RWPE2 (cell line): ENCODE measurements around the gene LILRA6.
"Not testable (repeated sequence)": the region's sequence is repeated elsewhere in the genome, so short reads cannot be mapped to it uniquely, and the experiment has no call there.

Experiments
- ATAC-seq: fragments of 200-7000 bp; cut with Tn5 transposase; 3 replicates; pipeline ENCODE4 v1.9.1; 2021; ENCODE audit warnings: low read depth
- DNase-seq: peaks from one replicate; pipeline ENCODE4 v3.0.0-alpha.2; 2020; ENCODE audit warnings: low spot score
- H3K27ac ChIP-seq: fragments of 450-650 bp; 2 replicates; pipeline ENCODE4 v1.5.1; 2017; ENCODE audit warnings: mild to moderate bottlenecking; ENCODE audit not compliant: poor library complexity, severe bottlenecking
- H3K27me3 ChIP-seq: fragments of 250-450 bp; sonication (Bioruptor Pico); 2 replicates; pipeline ENCODE4 v1.5.1; 2021; ENCODE audit warnings: mild to moderate bottlenecking, moderate library complexity; ENCODE audit not compliant: insufficient read depth, poor library complexity, severe bottlenecking
- H3K36me3 ChIP-seq: fragments of 250-450 bp; sonication (Bioruptor Pico); 2 replicates; pipeline ENCODE4 v1.5.1; 2020; ENCODE audit warnings: low read depth, mild to moderate bottlenecking, moderate library complexity
- H3K4me1 ChIP-seq: fragments of 250-450 bp; sonication (Bioruptor Pico); 2 replicates; pipeline ENCODE4 v1.5.1; 2021; ENCODE audit warnings: mild to moderate bottlenecking, moderate library complexity; ENCODE audit not compliant: insufficient read depth, poor library complexity, severe bottlenecking
- H3K4me3 ChIP-seq: fragments of 250-450 bp; sonication (Bioruptor Pico); 2 replicates; pipeline ENCODE4 v1.5.1; 2021; ENCODE audit warnings: mild to moderate bottlenecking, moderate library complexity; ENCODE audit not compliant: severe bottlenecking
- H3K9me3 ChIP-seq: fragments of 250-450 bp; sonication (Bioruptor Pico); 2 replicates; pipeline ENCODE4 v1.5.1; 2021; ENCODE audit warnings: mild to moderate bottlenecking, moderate library complexity; ENCODE audit not compliant: severe bottlenecking
- CTCF ChIP-seq: fragments of 450-650 bp; IDR thresholded peaks from one replicate; pipeline ENCODE4 v1.5.1; 2017; ENCODE audit warnings: mild to moderate bottlenecking, moderate library complexity; ENCODE audit not compliant: poor library complexity, severe bottlenecking

LILRA6 gene

GRCh38 chr19:54275951-54276350 lies 33.4 kb upstream of the LILRA6 start:
- H3K4me3 ChIP-seq = no peak overlapping the region
- no peak for TF ChIP-seq CTCF
- ATAC-seq (no peak), DNase-seq (no peak)
- no peaks in the 10 kb centered on the region for H3K9me3 ChIP-seq
- no peaks in the 10 kb centered on the region for H3K4me1 ChIP-seq
- no peaks in the 10 kb centered on the region for H3K36me3 ChIP-seq
- H3K27ac ChIP-seq = no peak overlapping the region
- H3K27me3 ChIP-seq = peaks cover 23% of the 10 kb centered on the region

GRCh38 chr19:54274516-54274915 lies 31.9 kb upstream of the LILRA6 start:
- not testable (repeated sequence) for H3K9me3 ChIP-seq, H3K4me3 ChIP-seq, H3K4me1 ChIP-seq, ATAC-seq, DNase-seq, H3K27ac ChIP-seq, H3K36me3 ChIP-seq
- H3K27me3 ChIP-seq = peaks cover 31% of the 10 kb centered on the region

GRCh38 chr19:54273821-54274220 lies 31.2 kb upstream of the LILRA6 start:
- Histone ChIP-seq H3K36me3 (no peaks in the 10 kb centered on the region), H3K4me1 (no peaks in the 10 kb centered on the region), H3K27me3 (peaks cover 35% of the 10 kb centered on the region), H3K27ac (no peak overlapping the region), H3K4me3 (no peak overlapping the region), H3K9me3 (no peaks in the 10 kb centered on the region)
- DNase-seq = no peak
- TF ChIP-seq CTCF = no peak
- ATAC-seq = no peak

- H3K4me1 ChIP-seq, H3K27ac ChIP-seq, H3K9me3 ChIP-seq, ATAC-seq, H3K36me3 ChIP-seq, H3K4me3 ChIP-seq, DNase-seq: not testable (repeated sequence)
- peaks cover 43% of the 10 kb centered on the region for H3K27me3 ChIP-seq
Observed at GRCh38 chr19:54272181-54272580, 29.6 kb upstream of the LILRA6 start.

- not testable (repeated sequence) for H3K4me1 ChIP-seq, H3K4me3 ChIP-seq, ATAC-seq, H3K27ac ChIP-seq, H3K36me3 ChIP-seq, DNase-seq, H3K9me3 ChIP-seq
- H3K27me3 ChIP-seq = peaks cover 43% of the 10 kb centered on the region
Observed at GRCh38 chr19:54271587-54271986, 29.0 kb upstream of the LILRA6 start.

GRCh38 chr19:54271106-54271505 lies 28.5 kb upstream of the LILRA6 start:
- Histone ChIP-seq H3K9me3 (no peaks in the 10 kb centered on the region), H3K27ac (no peak overlapping the region), H3K4me3 (no peak overlapping the region), H3K36me3 (no peaks in the 10 kb centered on the region), H3K27me3 (peaks cover 43% of the 10 kb centered on the region), H3K4me1 (no peaks in the 10 kb centered on the region)
- DNase-seq (no peak), ATAC-seq (no peak)
- TF ChIP-seq CTCF = no peak
